NCI-H345 treated with DMSO at 0.1 percent for 48 hours (cell line): Measurements from ENCODE around the gene IRF2.

Experiments
- DNase-seq: peaks from one replicate; lab custom pipeline; 2025; ENCODE audit not compliant: unreplicated experiment; lab: John Stamatoyannopoulos, UW

The IRF2 gene

GRCh38 chr4:184370711-184371389 is 103.5 kb downstream of the IRF2 start:
- no peak for DNase-seq

GRCh38 chr4:184369871-184370270 is 104.5 kb downstream of the IRF2 start:
- no peak for DNase-seq

- DNase-seq: no peak
Measured at GRCh38 chr4:184368731-184369130, 105.6 kb downstream of the IRF2 start.

- DNase-seq: no peak
Measured at GRCh38 chr4:184368290-184368689, 106.1 kb downstream of the IRF2 start.

GRCh38 chr4:184364100-184364921 is 110.0 kb downstream of the IRF2 start:
- DNase-seq: no peak

- DNase-seq: no peak
Measured at GRCh38 chr4:184363258-184363657, 111.1 kb downstream of the IRF2 start.

GRCh38 chr4:184362396-184362795 is 112.0 kb downstream of the IRF2 start:
- no peak for DNase-seq

- no peak for DNase-seq
Measured at GRCh38 chr4:184361443-184361842, 112.9 kb downstream of the IRF2 start.

GRCh38 chr4:184359888-184360287 is 114.5 kb downstream of the IRF2 start:
- DNase-seq: no peak

GRCh38 chr4:184358521-184359232 is 115.7 kb downstream of the IRF2 start:
- no peak for DNase-seq

GRCh38 chr4:184357772-184358171 is 116.6 kb downstream of the IRF2 start:
- DNase-seq: no peak

GRCh38 chr4:184357165-184357564 is 117.2 kb downstream of the IRF2 start:
- DNase-seq: no peak

- DNase-seq: no peak
Measured at GRCh38 chr4:184356366-184356765, 118.0 kb downstream of the IRF2 start.

GRCh38 chr4:184355857-184356256 is 118.5 kb downstream of the IRF2 start:
- DNase-seq: no peak

GRCh38 chr4:184355111-184355604 is 119.2 kb downstream of the IRF2 start:
- no peak for DNase-seq

- no peak for DNase-seq
Measured at GRCh38 chr4:184352891-184353290, 121.5 kb downstream of the IRF2 start.

- no peak for DNase-seq
Measured at GRCh38 chr4:184351560-184352451, 122.5 kb downstream of the IRF2 start.

GRCh38 chr4:184350964-184351363 is 123.4 kb downstream of the IRF2 start:
- no peak for DNase-seq

- no peak for DNase-seq
Measured at GRCh38 chr4:184350213-184350817, 124.0 kb downstream of the IRF2 start.
